Psoas muscle (tissue), 8 donors: ENCODE measurements around the gene ZNF775. TPM values are rescaled to one million over a fixed set of nuclear protein-coding genes. Genes with fewer than 3 reads are reported as not detected.

Source experiments
- ATAC-seq, 4 donors: fragments of 200-7000 bp; cut with Tn5 transposase; one replicate each; pipeline ENCODE4 v1.9.1; 2020; ENCODE audit warnings: moderate library complexity in 3 of 4, mild to moderate bottlenecking in 2 of 4
- DNase-seq, 2 donors: peaks; one replicate each; pipeline ENCODE4 v3.0.0-alpha.2; 2020
- H3K27ac ChIP-seq: fragments of 200-600 bp; one replicate; pipeline ENCODE4 v1.8.0; 2022
- H3K27me3 ChIP-seq, 3 donors: fragments of 200-600 bp in 1 of 3; one replicate each; pipeline versions ENCODE4 v1.6.1 to v1.8.0; 2013 to 2022; ENCODE audit warnings: low read length in 2 of 3, mild to moderate bottlenecking in 2 of 3, moderate library complexity in 1 of 3; ENCODE audit not compliant: insufficient read depth in 3 of 3
- H3K36me3 ChIP-seq, 2 donors: fragments of 200-600 bp in 1 of 2; one replicate each; pipeline versions ENCODE4 v1.6.1 to v1.8.0; 2013 to 2022; ENCODE audit warnings: low read depth in 1 of 2, mild to moderate bottlenecking in 1 of 2, moderate library complexity in 1 of 2; ENCODE audit not compliant: insufficient read depth in 1 of 2
- H3K4me1 ChIP-seq: fragments of 200-600 bp; one replicate; pipeline ENCODE4 v1.8.0; 2022
- H3K4me3 ChIP-seq: fragments of 200-600 bp; one replicate; pipeline ENCODE4 v1.8.0; 2022; ENCODE audit warnings: mild to moderate bottlenecking
- H3K9me3 ChIP-seq: fragments of 200-600 bp; one replicate; pipeline ENCODE4 v1.8.0; 2022
- WGBS, 3 donors: extraction: QIAGEN DNeasy Blood & Tissue Kit; methylation state at CpG; one replicate each; pipeline versions ENCODE4 v1.1.6 to v1.1.7; 2013; 5-methylcytosine and 5-hydroxymethylcytosine counted together
- intact Hi-C, 2 donors: fragments of 100-400 bp; cut with DNase I; formaldehyde crosslinking; loops; one replicate each; pipeline versions ENCODE4 v1.11.0 to v1.14.2; 2022
- polyA plus RNA-seq, 3 donors: library from polyadenylated mRNA; stranded (reverse); fragments of 200-250 nt; gene quantifications; one replicate each; pipeline ENCODE4 v1.2.3, GENCODE V29; 2013
- total RNA-seq, 4 donors: library from RNA; stranded (reverse); fragmentation: NEBNext Ultra II Directional in 2 of 4; extraction: Animal tissue kit (Norgen Biotek cat#: 25700) in 2 of 4; gene quantifications; one replicate each; pipeline versions ENCODE4 v1.2.1 to v1.2.4, GENCODE V29; 2021 to 2023
- TF ChIP-seq, protein P1 (sequence below): fragments of 200-600 bp; IDR thresholded peaks from one replicate; pipeline ENCODE4 v1.8.0; 2022; ENCODE audit warnings: antibody characterized with exemption
- donor health status: healthy with polysubstance abuse.
- donor health status: DM: no; HTN: no; CAD: no; lungs with moderate emphysema.
- donor health status: Bipolar disorder and iron deficiency.
- donor health status: healthy.
- donor health status: DM: yes; HTN: yes; CAD: no.
- donor health status: DM: no; HTN: no; CAD: no.
- donor health status: DM: no; HTN: no; CAD: no.
- donor health status: DM: yes; HTN: yes; CAD: no.

ZNF775 gene
- total and polyA plus RNA-seq, 7 donors: 1.6 to 3.8 (median 2.8) TPM

DNA sequence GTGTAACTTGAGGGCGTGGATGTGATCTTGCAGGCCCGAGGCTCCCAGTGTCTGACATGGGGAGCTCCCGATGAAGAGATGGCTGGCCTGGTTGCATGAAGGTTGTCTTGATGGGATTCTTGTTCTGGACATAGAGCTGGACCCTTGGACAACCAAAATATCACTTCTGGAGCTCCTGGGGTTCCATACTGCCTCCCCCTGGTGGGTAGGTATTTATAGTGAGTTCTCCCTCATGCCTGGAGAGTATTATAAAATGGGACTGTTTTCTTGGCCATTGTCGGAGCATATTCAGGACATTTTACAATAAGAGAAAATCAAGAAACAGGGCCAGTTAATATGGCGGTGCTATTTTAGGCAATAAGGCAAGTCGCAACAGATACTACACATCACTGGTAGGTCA, 38.7 kb downstream of the ZNF775 start:
- DNase-seq (no peak), ATAC-seq (no peak)
- Histone ChIP-seq H3K4me3 (no peak overlapping the region), H3K27me3 (no peaks in the 10 kb centered on the region), H3K4me1 (no peaks in the 10 kb centered on the region), H3K9me3 (no peaks in the 10 kb centered on the region), H3K36me3 (no peaks in the 10 kb centered on the region), H3K27ac (no peak overlapping the region)
- 91 to 96% (median 94%) methylated on average over 6 of the region's 6 CpGs for WGBS, 3 donors
- TF ChIP-seq, protein P1, sequence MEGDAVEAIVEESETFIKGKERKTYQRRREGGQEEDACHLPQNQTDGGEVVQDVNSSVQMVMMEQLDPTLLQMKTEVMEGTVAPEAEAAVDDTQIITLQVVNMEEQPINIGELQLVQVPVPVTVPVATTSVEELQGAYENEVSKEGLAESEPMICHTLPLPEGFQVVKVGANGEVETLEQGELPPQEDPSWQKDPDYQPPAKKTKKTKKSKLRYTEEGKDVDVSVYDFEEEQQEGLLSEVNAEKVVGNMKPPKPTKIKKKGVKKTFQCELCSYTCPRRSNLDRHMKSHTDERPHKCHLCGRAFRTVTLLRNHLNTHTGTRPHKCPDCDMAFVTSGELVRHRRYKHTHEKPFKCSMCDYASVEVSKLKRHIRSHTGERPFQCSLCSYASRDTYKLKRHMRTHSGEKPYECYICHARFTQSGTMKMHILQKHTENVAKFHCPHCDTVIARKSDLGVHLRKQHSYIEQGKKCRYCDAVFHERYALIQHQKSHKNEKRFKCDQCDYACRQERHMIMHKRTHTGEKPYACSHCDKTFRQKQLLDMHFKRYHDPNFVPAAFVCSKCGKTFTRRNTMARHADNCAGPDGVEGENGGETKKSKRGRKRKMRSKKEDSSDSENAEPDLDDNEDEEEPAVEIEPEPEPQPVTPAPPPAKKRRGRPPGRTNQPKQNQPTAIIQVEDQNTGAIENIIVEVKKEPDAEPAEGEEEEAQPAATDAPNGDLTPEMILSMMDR: no peak
- intact Hi-C loops: no loop called here

DNA sequence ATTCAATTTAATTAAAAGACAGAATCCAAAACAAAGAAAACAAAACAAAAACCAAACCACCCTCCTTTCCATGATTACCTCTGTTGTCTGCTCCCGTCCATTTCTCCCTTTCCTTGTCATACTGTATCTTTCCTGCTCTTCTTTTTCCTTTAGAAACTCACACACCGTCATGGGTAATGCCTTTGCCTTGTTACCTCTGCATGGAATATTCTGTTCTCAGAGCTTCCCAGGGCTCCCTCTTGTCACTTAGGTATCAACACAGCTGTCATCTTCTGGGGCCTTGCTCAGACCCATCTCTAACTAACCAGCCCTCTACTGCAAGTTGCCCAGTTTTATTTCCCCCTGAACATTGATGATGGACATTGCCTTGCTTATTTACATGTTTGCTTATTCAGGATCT, 41.1 kb downstream of the ZNF775 start:
- no peak overlapping the region for H3K4me3 ChIP-seq
- no peaks in the 10 kb centered on the region for H3K4me1 ChIP-seq
- no peaks in the 10 kb centered on the region for H3K36me3 ChIP-seq
- intact Hi-C loops: loop anchor here in 1 of 2 donors (2.0 to 10.0 kb wide), 2 partner anchors 63 to 135 kb away; no protein-coding TSS in a partner anchor
- ATAC-seq (no peak), DNase-seq (no peak)
- H3K27me3 ChIP-seq: no peaks in the 10 kb centered on the region
- TF ChIP-seq, protein P1: no peak
- 77 to 85% (median 83%) methylated on average over 2 of the region's 2 CpGs for WGBS, 3 donors
- H3K27ac ChIP-seq: no peak overlapping the region
- H3K9me3 ChIP-seq: no peaks in the 10 kb centered on the region

DNA sequence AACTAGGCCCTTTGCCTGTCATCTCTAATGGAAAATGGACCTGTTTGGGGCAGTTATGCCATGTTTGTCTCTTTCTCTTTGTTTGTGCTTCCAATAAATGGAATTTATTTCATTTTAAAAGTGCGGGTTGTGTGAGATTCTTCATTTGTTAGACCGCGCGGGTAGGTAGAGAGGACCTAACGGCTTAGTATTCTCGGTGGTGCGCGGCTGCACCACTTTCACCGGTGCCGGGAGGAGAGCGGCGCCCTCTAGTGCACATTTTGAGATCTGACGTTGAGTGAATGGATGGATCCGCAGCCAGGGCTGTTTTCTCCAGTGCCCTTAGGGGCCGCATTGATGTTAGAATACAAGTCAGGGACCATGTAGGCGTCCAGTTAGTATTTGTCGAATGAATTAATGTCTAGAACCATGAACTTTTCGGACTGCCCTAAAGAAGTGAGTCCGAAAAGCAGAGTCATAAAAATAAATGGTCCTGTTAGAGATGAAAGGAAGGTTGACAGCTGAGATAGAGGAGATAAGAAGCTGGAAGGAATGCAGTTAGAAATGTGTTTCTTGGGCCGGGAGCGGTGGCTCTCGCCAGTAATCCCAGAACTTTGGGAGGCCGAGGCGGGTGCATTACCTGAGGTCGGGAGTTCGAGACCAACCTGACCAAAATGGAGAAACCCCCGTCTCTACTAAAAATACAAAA, 42.0 kb downstream of the ZNF775 start:
- peak; percentile 77 to 88 for DNase-seq
- TF ChIP-seq, protein P1: peak; percentile 86
- intact Hi-C loops: loop anchor here in 1 of 2 donors (2.0 to 10.0 kb wide), 2 partner anchors 64 to 136 kb away; no protein-coding TSS in a partner anchor
- Histone ChIP-seq H3K4me1 (no peaks in the 10 kb centered on the region), H3K27ac (no peak overlapping the region), H3K36me3 (no peaks in the 10 kb centered on the region), H3K4me3 (peak overlapping the region; percentile 6), H3K27me3 (no peaks in the 10 kb centered on the region), H3K9me3 (no peaks in the 10 kb centered on the region)
- ATAC-seq: peak; percentile 91 to 100 (median 96)
- WGBS, 3 donors: 18 to 20% (median 19%) methylated on average over 27 of the region's 27 CpGs

DNA sequence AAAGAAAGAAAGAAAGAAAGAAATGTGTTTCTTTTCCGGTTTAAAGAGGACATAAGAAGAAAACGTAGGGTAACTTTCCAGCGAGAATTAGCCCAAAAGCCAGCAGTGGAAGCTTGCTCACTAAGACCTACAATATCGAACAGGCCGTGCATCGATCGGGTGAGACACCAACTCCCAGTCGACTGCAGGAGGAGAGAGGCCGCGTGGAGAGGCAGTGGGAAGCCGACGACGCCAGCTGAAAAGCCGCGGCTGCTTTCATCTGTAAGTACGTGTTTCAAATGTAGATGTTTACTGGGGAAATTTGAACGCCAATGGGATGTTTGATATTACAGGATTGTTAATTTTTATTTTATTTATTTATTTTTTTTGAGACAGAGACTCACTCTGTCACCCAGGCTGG, 42.7 kb downstream of the ZNF775 start:
- Histone ChIP-seq H3K4me1 (no peaks in the 10 kb centered on the region), H3K27me3 (no peaks in the 10 kb centered on the region), H3K36me3 (no peaks in the 10 kb centered on the region), H3K27ac (no peak overlapping the region), H3K9me3 (no peaks in the 10 kb centered on the region), H3K4me3 (no peak overlapping the region)
- TF ChIP-seq, protein P1: no peak
- WGBS, 3 donors: 80 to 84% (median 82%) methylated on average over 17 of the region's 17 CpGs
- intact Hi-C loops: loop anchor here in 1 of 2 donors (2.0 to 10.0 kb wide), 2 partner anchors 65 to 137 kb away; no protein-coding TSS in a partner anchor
- DNase-seq (no peak), ATAC-seq (no peak)
